IMR-90 (cell line): ENCODE measurements around the gene BST1. TPM values are rescaled to one million over a fixed set of nuclear protein-coding genes. Genes with fewer than 3 reads are reported as not detected.

Experiments used
- ATAC-seq: fragments of 200-7000 bp; cut with Tn5 transposase; 2 replicates; pipeline ENCODE4 v1.9.1; 2020; ENCODE audit warnings: low read depth, mild to moderate bottlenecking, moderate library complexity
- BruUV-seq: library from RNA; stranded (reverse); fragments of 400-500 nt; replicated peaks from 2 replicates; lab custom pipeline; 2021; lab: Mats Ljungman, UMichigan
- CTCF ChIA-PET: fragments of 300-600 bp; formaldehyde crosslinking; extraction: SDS; loops from one replicate; lab custom pipeline; 2021; ENCODE audit warnings: antibody characterized with exemption; lab: Yijun Ruan, JAX
- POLR2A ChIA-PET: fragments of 300-600 bp; sonication (Branson Sonifier 250); formaldehyde crosslinking; loops from one replicate; lab custom pipeline; 2022; ENCODE audit warnings: antibody characterized with exemption; ENCODE audit not compliant: unreplicated experiment; lab: Charles Lee
- DNase-seq: peaks from one replicate; pipeline ENCODE4 v3.0.0; 2013
- H2AFZ ChIP-seq: replicated peaks from 2 replicates; pipeline ENCODE3; 2013; ENCODE audit warnings: low read length, mild to moderate bottlenecking; ENCODE audit not compliant: poor library complexity
- H2AK5ac ChIP-seq: 2 replicates; pipeline ENCODE4 v1.6.1; 2013; ENCODE audit warnings: low read depth, low read length, inconsistent platforms
- H2AK9ac ChIP-seq: replicated peaks from 2 replicates; pipeline ENCODE3; 2013; ENCODE audit warnings: mild to moderate bottlenecking, low read depth, low read length, moderate library complexity; ENCODE audit not compliant: poor library complexity
- H2BK120ac ChIP-seq: 2 replicates; pipeline ENCODE4 v1.6.1; 2013; ENCODE audit warnings: low read depth, low read length, inconsistent platforms
- H2BK15ac ChIP-seq: 3 replicates; pipeline ENCODE4 v1.6.1; 2013; ENCODE audit warnings: low read depth, low read length, inconsistent platforms
- H2BK20ac ChIP-seq: 2 replicates; pipeline ENCODE4 v1.6.1; 2013; ENCODE audit warnings: low read depth, mild to moderate bottlenecking, inconsistent platforms, low read length, moderate library complexity
- H2BK5ac ChIP-seq: 2 replicates; pipeline ENCODE4 v1.6.1; 2013; ENCODE audit warnings: mild to moderate bottlenecking, low read depth, low read length, inconsistent platforms; ENCODE audit not compliant: poor library complexity, severe bottlenecking
- H3K14ac ChIP-seq: replicated peaks from 2 replicates; pipeline ENCODE4 v1.6.1; 2013; ENCODE audit warnings: low read depth, low read length, inconsistent platforms
- H3K18ac ChIP-seq: 2 replicates; pipeline ENCODE4 v1.6.1; 2013; ENCODE audit warnings: low read depth, low read length, control low read depth
- H3K23ac ChIP-seq: 2 replicates; pipeline ENCODE4 v1.6.1; 2013; ENCODE audit warnings: low read depth, low read length, inconsistent platforms
- H3K27ac ChIP-seq: 2 replicates; pipeline ENCODE4 v1.5.1; 2013; ENCODE audit warnings: mild to moderate bottlenecking, control low read depth, low read length; ENCODE audit not compliant: insufficient read depth
- H3K27me3 ChIP-seq: 2 replicates; pipeline ENCODE4 v1.6.1; 2013; ENCODE audit warnings: low read length; ENCODE audit not compliant: control insufficient read depth, insufficient read depth
- H3K36me3 ChIP-seq: 2 replicates; pipeline ENCODE4 v1.6.1; 2013; ENCODE audit warnings: low read length, mixed read lengths; ENCODE audit not compliant: control insufficient read depth, insufficient read depth
- H3K4ac ChIP-seq: 2 replicates; pipeline ENCODE4 v1.6.1; 2013; ENCODE audit warnings: low read depth, low read length, inconsistent platforms
- H3K4me1 ChIP-seq: 2 replicates; pipeline ENCODE4 v1.6.1; 2013; ENCODE audit warnings: low read length, mixed read lengths; ENCODE audit not compliant: control insufficient read depth, insufficient read depth
- H3K4me2 ChIP-seq: 2 replicates; pipeline ENCODE4 v1.6.1; 2013; ENCODE audit warnings: low read depth, mild to moderate bottlenecking, control low read depth, low read length, moderate library complexity
- H3K4me3 ChIP-seq: 2 replicates; pipeline ENCODE4 v1.5.1; 2013; ENCODE audit warnings: low read depth, mild to moderate bottlenecking, control low read depth, low read length, moderate library complexity; ENCODE audit not compliant: insufficient read depth
- H3K56ac ChIP-seq: 2 replicates; pipeline ENCODE4 v1.6.1; 2013; ENCODE audit warnings: low read length, inconsistent platforms; ENCODE audit not compliant: insufficient read depth; ENCODE audit errors: extremely low read depth
- H3K79me1 ChIP-seq, 2 experiments: 2 replicates each; pipeline ENCODE4 v1.6.1; 2013; ENCODE audit warnings: low read length in 2 of 2, inconsistent platforms in 1 of 2, low read depth in 1 of 2
- H3K9ac ChIP-seq: 2 replicates; pipeline ENCODE4 v1.6.1; 2013; ENCODE audit warnings: low read depth, low read length, control low read depth
- H3K9me1 ChIP-seq: 2 replicates; pipeline ENCODE4 v1.6.1; 2013; ENCODE audit warnings: low read length, inconsistent platforms; ENCODE audit not compliant: insufficient read depth
- H3K9me3 ChIP-seq: 2 replicates; pipeline ENCODE4 v1.6.1; 2013; ENCODE audit warnings: low read length; ENCODE audit not compliant: control insufficient read depth, insufficient read depth
- H4K20me1 ChIP-seq: 2 replicates; pipeline ENCODE4 v1.6.1; 2013; ENCODE audit warnings: low read length, inconsistent platforms; ENCODE audit not compliant: insufficient read depth
- H4K5ac ChIP-seq: 2 replicates; pipeline ENCODE4 v1.6.1; 2013; ENCODE audit warnings: mild to moderate bottlenecking, low read depth, low read length, control low read depth
- H4K8ac ChIP-seq, 2 experiments: 2 replicates each; pipeline ENCODE4 v1.6.1; 2013; ENCODE audit warnings: low read depth in 2 of 2, low read length in 2 of 2, control low read depth in 1 of 2, inconsistent platforms in 1 of 2
- H4K91ac ChIP-seq: 2 replicates; pipeline ENCODE4 v1.6.1; 2013; ENCODE audit warnings: low read depth, low read length, inconsistent platforms; ENCODE audit not compliant: insufficient read depth
- CEBPB ChIP-seq: IDR thresholded peaks from 2 replicates; pipeline ENCODE4 v1.6.1; 2012; ENCODE audit warnings: low read depth, low read length, improper control_type of control experiment
- ELK1 ChIP-seq: fragments of 150-350 bp; IDR thresholded peaks from 2 replicates; pipeline ENCODE4 v1.6.1; 2016; ENCODE audit warnings: low read depth, mild to moderate bottlenecking, low read length, moderate library complexity, borderline replicate concordance
- FOS ChIP-seq: fragments of 150-350 bp; IDR thresholded peaks from 2 replicates; pipeline ENCODE4 v1.6.1; 2016; ENCODE audit warnings: low read depth, low read length
- MAFK ChIP-seq: IDR thresholded peaks from 2 replicates; pipeline ENCODE4 v1.6.1; 2012; ENCODE audit warnings: low read depth, low read length, improper control_type of control experiment
- MAZ ChIP-seq: IDR thresholded peaks from 2 replicates; pipeline ENCODE4 v1.6.1; 2012; ENCODE audit warnings: low read depth, mild to moderate bottlenecking, low read length, improper control_type of control experiment, moderate library complexity, borderline replicate concordance
- NFE2L2 ChIP-seq: fragments of 150-350 bp; IDR thresholded peaks from 2 replicates; pipeline ENCODE4 v1.6.1; 2016; ENCODE audit warnings: low read depth, mild to moderate bottlenecking, low read length
- POLR2A ChIP-seq: IDR thresholded peaks from 2 replicates; pipeline ENCODE4 v1.6.1; 2012; ENCODE audit warnings: mild to moderate bottlenecking, low read depth, low read length
- RAD21 ChIP-seq: IDR thresholded peaks from 2 replicates; pipeline ENCODE4 v1.6.1; 2012; ENCODE audit warnings: low read length, improper control_type of control experiment
- RCOR1 ChIP-seq: IDR thresholded peaks from 2 replicates; pipeline ENCODE4 v1.6.1; 2012; ENCODE audit warnings: mild to moderate bottlenecking, low read length, improper control_type of control experiment; ENCODE audit not compliant: insufficient replicate concordance
- RFX5 ChIP-seq: IDR thresholded peaks from 2 replicates; pipeline ENCODE4 v1.8.0; 2012; ENCODE audit warnings: low read depth, mild to moderate bottlenecking, low read length, moderate library complexity
- USF2 ChIP-seq: fragments of 150-350 bp; IDR thresholded peaks from 2 replicates; pipeline ENCODE4 v1.6.1; 2017; ENCODE audit warnings: mild to moderate bottlenecking, antibody characterized with exemption, low read length, low read depth
- WGBS, 2 experiments: methylation state at CpG; one replicate each; pipeline versions ENCODE4 v1.1.5 to v1.1.7; 2013; ENCODE audit warnings: missing lambda C conversion rate in 2 of 2; ENCODE audit not compliant: insufficient read length in 1 of 2; ENCODE audit errors: extremely low coverage in 2 of 2; 5-methylcytosine and 5-hydroxymethylcytosine counted together
- dilution Hi-C: fragments of 300-500 bp; cut with HindIII; formaldehyde crosslinking; loops from one replicate; pipeline ENCODE4 v1.14.3; 2018; ENCODE audit warnings: low sequenced_read_pairs; ENCODE audit not compliant: unreplicated experiment
- in situ Hi-C: fragments of 300-500 bp; cut with MboI; formaldehyde crosslinking; loops from 3 replicates; pipeline ENCODE4 v1.14.3; 2019; ENCODE audit warnings: low sequenced_read_pairs, inconsistent platforms, mixed read lengths
- intact Hi-C: fragments of 100-400 bp; cut with micrococcal nuclease; formaldehyde crosslinking; loops from 2 replicates; pipeline ENCODE4 v1.10.0; 2022
- polyA plus RNA-seq, 3 experiments: library from polyadenylated mRNA; depleted of rRNA; stranded (reverse); fragments of >200 nt; gene quantifications; 2 replicates each; pipeline ENCODE4 v1.2.3, GENCODE V29; 2012; ENCODE audit warnings: low replicate concordance in 1 of 3
- total RNA-seq: library from RNA; depleted of rRNA; stranded (reverse); fragments of >200 nt; gene quantifications from 2 replicates; pipeline ENCODE4 v1.2.3, GENCODE V29; 2012

BST1 gene
- total and polyA plus RNA-seq, 2 of the 4 experiments (the other 2 are of a cell fraction), result 6.6 to 11.1 TPM

GRCh38 chr4:15781427-15782095 lies 78.7 kb downstream of the BST1 start:
- Histone ChIP-seq H2BK120ac (no peak overlapping the region), H3K27ac (no peak overlapping the region), H3K79me1 (no peaks in the 10 kb centered on the region), H3K4me1 (no peaks in the 10 kb centered on the region; the same call in 1 of the 2 replicates), H3K4me3 (no peak overlapping the region), H2BK20ac (no peak overlapping the region), H3K23ac (no peak overlapping the region), H3K14ac (no peak overlapping the region), H3K9ac (no peak overlapping the region), H2AFZ (no peak overlapping the region), H2AK5ac (no peak overlapping the region), H3K9me1 (no peaks in the 10 kb centered on the region), H4K91ac (no peak overlapping the region), H3K36me3 (no peaks in the 10 kb centered on the region), H3K4ac (no peak overlapping the region), H2BK5ac (no peak overlapping the region), H3K27me3 (peaks cover 48% of the 10 kb centered on the region), H4K20me1 (no peaks in the 10 kb centered on the region), H3K9me3 (no peaks in the 10 kb centered on the region), H3K18ac (no peak overlapping the region), H2AK9ac (no peak overlapping the region), H2BK15ac (no peak overlapping the region), H4K8ac (no peak overlapping the region), H4K5ac (no peak overlapping the region), H3K56ac (no peak overlapping the region), H3K4me2 (no peak overlapping the region)
- POLR2A ChIA-PET, result no interaction called here
- DNase-seq (no peak), ATAC-seq (no peak)
- in situ Hi-C loops (no loop called here), intact Hi-C loops (no loop called here), dilution Hi-C loops (no loop called here)
- CTCF ChIA-PET, result interaction anchor here (0.6 to 1.1 kb wide), 2 partner anchors 9 to 20 kb away, joined by 3 read pairs; no protein-coding TSS in a partner anchor
- BruUV-seq, result no TSS peak
- TF ChIP-seq CEBPB (no peak), ELK1 (no peak), POLR2A (no peak), NFE2L2 (no peak), RAD21 (no peak), MAZ (no peak), RFX5 (no peak), RCOR1 (no peak), FOS (no peak), MAFK (no peak), USF2 (no peak)
- no CpG with 5 or more reads among the region's 6 CpGs for WGBS, 2 experiments
